Midbrain (tissue), 1 donor: Measurements from ENCODE around the gene LDAF1.
"Not testable (repeated sequence)": the region's sequence is repeated elsewhere in the genome, so short reads cannot be mapped to it uniquely, and the experiment has no call there.

Experiments used
- DNase-seq: peaks from one replicate; lab custom pipeline; 2025; lab: John Stamatoyannopoulos, UW

LDAF1 gene

GRCh38 chr16:21195330-21195729 lies 36.9 kb downstream of the LDAF1 start:
- DNase-seq = not testable (repeated sequence)

- DNase-seq = no peak
These were observed 38.6 kb downstream of the LDAF1 start for GRCh38 chr16:21197112-21197511.

GRCh38 chr16:21197621-21198020 lies 39.1 kb downstream of the LDAF1 start:
- no peak for DNase-seq

- DNase-seq = no peak
These were observed 41.2 kb downstream of the LDAF1 start for GRCh38 chr16:21199607-21200218.

- DNase-seq = no peak
These were observed 44.8 kb downstream of the LDAF1 start for GRCh38 chr16:21203155-21203797.

GRCh38 chr16:21205303-21205702 lies 46.8 kb downstream of the LDAF1 start:
- DNase-seq = no peak

- DNase-seq = no peak
These were observed 48.1 kb downstream of the LDAF1 start for GRCh38 chr16:21206550-21206949.

- no peak for DNase-seq
These were observed 50.2 kb downstream of the LDAF1 start for GRCh38 chr16:21208446-21209230.

- no peak for DNase-seq
These were observed 53.0 kb downstream of the LDAF1 start, which contains the start of gene ZP2 for GRCh38 chr16:21211486-21211885. Gene ZP2, minus strand, starts transcription at chr16:21211574. Its CDS starts 27 bp downstream, at chr16:21211547.

GRCh38 chr16:21214086-21214485 lies 55.6 kb downstream of the LDAF1 start:
- DNase-seq = no peak

GRCh38 chr16:21217121-21217520 lies 58.6 kb downstream of the LDAF1 start:
- no peak for DNase-seq

- no peak for DNase-seq
These were observed 59.7 kb downstream of the LDAF1 start for GRCh38 chr16:21218153-21218552.

- no peak for DNase-seq
These were observed 61.1 kb downstream of the LDAF1 start for GRCh38 chr16:21219551-21219950.

GRCh38 chr16:21222495-21223337 lies 64.2 kb downstream of the LDAF1 start:
- no peak for DNase-seq

- DNase-seq = no peak
These were observed 65.3 kb downstream of the LDAF1 start for GRCh38 chr16:21223787-21224186.

- DNase-seq = no peak
These were observed 66.3 kb downstream of the LDAF1 start for GRCh38 chr16:21224800-21225199.

- DNase-seq = no peak
These were observed 68.3 kb downstream of the LDAF1 start for GRCh38 chr16:21226749-21227148.

- no peak for DNase-seq
These were observed 69.4 kb downstream of the LDAF1 start for GRCh38 chr16:21227866-21228265.

GRCh38 chr16:21228361-21228872 lies 69.9 kb downstream of the LDAF1 start:
- DNase-seq = no peak
